Neural progenitor cell (in vitro differentiated cells): ENCODE results near the gene TRAP1.

Experiments
- EZH2 ChIP-seq: fragments of 200-600 bp; sonication (generic); IDR thresholded peaks from 2 replicates; pipeline ENCODE4 v1.6.1; 2017; ENCODE audit warnings: antibody characterized with exemption, mild to moderate bottlenecking, moderate library complexity
- TF ChIP-seq, protein P1 (sequence below): fragments of 200-600 bp; sonication (generic); IDR thresholded peaks from 2 replicates; pipeline ENCODE4 v1.5.1; 2017; ENCODE audit warnings: antibody characterized with exemption, mild to moderate bottlenecking

DNA sequence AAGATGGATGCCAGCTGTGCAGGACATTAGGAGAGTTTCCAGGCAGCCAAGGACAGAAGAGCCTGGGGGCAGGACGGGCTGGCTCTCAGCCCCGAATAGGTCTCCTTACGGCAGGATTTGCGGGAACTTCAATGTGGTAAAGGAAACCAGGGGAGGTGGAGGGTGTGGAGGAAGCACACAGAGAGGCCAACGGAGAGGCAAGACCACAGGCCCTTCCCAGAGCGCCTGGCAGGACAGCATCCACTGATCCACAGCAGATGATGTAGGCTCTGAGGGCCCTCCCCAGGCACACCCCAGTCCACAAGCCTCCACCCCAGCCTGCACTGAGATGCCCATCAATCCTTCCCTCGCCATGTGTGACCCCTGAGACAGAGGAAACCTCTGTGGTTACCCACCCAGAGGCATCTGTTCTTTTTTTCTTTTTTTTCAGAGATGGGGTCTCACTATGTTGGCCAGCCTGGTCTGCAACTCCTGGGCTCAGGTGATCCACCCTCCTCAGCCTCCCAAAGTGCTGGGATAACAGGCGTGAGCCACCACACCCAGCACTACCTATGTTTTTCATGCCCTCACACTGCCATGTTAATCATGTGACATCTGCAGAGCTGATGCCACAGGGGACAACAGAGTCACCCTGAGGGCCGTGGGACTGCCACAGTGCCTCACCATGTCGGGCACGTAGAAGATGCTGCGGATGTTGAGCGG, 43.5 kb downstream of the TRAP1 start:
- TF ChIP-seq, protein P1, sequence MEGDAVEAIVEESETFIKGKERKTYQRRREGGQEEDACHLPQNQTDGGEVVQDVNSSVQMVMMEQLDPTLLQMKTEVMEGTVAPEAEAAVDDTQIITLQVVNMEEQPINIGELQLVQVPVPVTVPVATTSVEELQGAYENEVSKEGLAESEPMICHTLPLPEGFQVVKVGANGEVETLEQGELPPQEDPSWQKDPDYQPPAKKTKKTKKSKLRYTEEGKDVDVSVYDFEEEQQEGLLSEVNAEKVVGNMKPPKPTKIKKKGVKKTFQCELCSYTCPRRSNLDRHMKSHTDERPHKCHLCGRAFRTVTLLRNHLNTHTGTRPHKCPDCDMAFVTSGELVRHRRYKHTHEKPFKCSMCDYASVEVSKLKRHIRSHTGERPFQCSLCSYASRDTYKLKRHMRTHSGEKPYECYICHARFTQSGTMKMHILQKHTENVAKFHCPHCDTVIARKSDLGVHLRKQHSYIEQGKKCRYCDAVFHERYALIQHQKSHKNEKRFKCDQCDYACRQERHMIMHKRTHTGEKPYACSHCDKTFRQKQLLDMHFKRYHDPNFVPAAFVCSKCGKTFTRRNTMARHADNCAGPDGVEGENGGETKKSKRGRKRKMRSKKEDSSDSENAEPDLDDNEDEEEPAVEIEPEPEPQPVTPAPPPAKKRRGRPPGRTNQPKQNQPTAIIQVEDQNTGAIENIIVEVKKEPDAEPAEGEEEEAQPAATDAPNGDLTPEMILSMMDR, result no peak
- TF ChIP-seq EZH2, result no peak
